ENCODE measurements around the gene ATOX1.

Gene ATOX1

DNA sequence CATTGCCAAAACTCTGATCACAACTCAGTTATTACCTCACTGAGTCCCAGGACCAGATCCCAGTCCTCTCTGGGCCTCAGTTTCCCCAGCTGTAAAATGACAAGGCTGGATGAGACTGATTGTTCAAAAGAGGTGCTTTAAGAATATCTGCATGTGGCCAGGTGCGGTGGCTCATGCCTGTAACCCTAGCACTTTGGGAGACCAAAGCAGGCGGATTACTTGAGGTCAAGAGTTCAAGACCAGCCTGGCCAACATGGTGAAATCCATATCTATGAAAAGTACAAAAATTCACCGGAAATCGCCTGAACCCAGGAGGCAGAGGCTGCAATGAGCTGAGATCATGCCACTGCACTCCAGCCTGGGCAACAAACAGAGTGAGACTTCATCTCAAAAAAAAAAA is 8.3 kb downstream of the ATOX1 start:
- no peak overlapping the region for H3K4me3 ChIP-seq (ENCODE audit: low read depth, low read length)
- in situ Hi-C loops (cut with HindIII; ENCODE audit: low pct_ligation_motif_present, low sequenced_read_pairs) = no loop called here
- no peak overlapping the region for H3K27ac ChIP-seq
- H3K27me3 ChIP-seq (replicated peaks) = no peaks in the 10 kb centered on the region
- TF ChIP-seq, protein P1, sequence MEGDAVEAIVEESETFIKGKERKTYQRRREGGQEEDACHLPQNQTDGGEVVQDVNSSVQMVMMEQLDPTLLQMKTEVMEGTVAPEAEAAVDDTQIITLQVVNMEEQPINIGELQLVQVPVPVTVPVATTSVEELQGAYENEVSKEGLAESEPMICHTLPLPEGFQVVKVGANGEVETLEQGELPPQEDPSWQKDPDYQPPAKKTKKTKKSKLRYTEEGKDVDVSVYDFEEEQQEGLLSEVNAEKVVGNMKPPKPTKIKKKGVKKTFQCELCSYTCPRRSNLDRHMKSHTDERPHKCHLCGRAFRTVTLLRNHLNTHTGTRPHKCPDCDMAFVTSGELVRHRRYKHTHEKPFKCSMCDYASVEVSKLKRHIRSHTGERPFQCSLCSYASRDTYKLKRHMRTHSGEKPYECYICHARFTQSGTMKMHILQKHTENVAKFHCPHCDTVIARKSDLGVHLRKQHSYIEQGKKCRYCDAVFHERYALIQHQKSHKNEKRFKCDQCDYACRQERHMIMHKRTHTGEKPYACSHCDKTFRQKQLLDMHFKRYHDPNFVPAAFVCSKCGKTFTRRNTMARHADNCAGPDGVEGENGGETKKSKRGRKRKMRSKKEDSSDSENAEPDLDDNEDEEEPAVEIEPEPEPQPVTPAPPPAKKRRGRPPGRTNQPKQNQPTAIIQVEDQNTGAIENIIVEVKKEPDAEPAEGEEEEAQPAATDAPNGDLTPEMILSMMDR (IDR thresholded peaks at IDR 0.05; ENCODE audit: low read depth, low read length, missing control alignments) = no peak
- no peak for DNase-seq
- peaks cover 9% of the 10 kb centered on the region for H3K36me3 ChIP-seq (replicated peaks)

DNA sequence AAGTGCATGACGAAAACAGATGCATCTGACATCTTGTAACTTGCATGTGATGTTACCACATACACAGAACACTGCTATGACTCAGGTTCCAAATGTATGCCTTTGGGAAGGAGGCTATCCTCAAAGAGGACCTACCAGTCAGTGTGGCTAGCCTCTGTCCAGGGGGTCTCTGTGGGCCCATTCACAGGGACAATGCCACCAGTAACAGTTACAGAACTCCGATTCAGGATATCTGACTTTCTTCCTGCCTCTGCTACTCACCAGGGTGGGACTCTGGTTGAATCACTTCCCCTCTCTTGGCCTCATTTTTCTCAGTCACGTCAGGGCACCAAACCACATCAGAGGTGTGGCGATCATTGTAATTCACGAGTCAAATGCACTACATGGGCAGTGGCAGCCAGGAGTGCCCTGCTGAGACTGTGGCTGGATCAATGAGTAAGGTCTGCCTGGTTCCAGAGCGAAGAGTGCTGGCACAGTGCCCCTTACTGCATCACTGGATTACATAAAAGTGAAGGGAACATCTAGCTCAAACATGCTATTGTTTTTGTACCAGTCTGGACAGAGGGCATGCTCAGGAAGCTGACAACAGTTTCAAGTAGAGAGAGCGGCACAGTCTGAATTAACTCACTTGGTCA is 13.2 kb downstream of the ATOX1 start:
- DNase-seq = peak; percentile 84
- H3K4me3 ChIP-seq (ENCODE audit: low read depth, low read length) = no peak overlapping the region
- no peaks in the 10 kb centered on the region for H3K27me3 ChIP-seq (replicated peaks)
- in situ Hi-C loops (cut with HindIII; ENCODE audit: low pct_ligation_motif_present, low sequenced_read_pairs) = no loop called here
- H3K36me3 ChIP-seq (replicated peaks) = peaks cover 9% of the 10 kb centered on the region
- TF ChIP-seq, protein P1 (IDR thresholded peaks at IDR 0.05; ENCODE audit: low read depth, low read length, missing control alignments) = peak; percentile 21
- H3K27ac ChIP-seq = peak overlapping the region; percentile 64

DNA sequence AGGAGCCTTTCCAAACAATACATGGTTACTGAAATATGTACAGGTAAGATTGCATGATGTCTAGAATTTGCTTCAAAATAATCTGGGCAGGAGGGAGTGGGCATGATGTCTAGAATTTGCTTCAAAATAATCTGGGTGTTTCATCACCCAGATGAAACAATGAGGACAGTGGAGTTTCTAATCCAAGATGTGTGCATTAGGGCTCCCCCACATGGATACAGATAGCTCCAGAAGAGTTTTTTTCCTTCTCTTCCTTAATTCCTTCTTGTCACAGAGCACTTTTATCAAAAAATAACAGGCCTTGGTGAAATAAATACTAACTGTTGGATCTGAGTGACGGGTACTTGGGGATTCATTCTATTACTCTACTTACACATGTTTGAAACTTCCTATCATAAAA is 14.9 kb downstream of the ATOX1 start:
- Histone ChIP-seq H3K36me3 (replicated peaks) (peaks cover 9% of the 10 kb centered on the region), H3K4me3 (ENCODE audit: low read depth, low read length) (no peak overlapping the region), H3K27me3 (replicated peaks) (no peaks in the 10 kb centered on the region), H3K27ac (peak overlapping the region; percentile 56)
- in situ Hi-C loops (cut with HindIII; ENCODE audit: low pct_ligation_motif_present, low sequenced_read_pairs) = no loop called here
- TF ChIP-seq, protein P1 (IDR thresholded peaks at IDR 0.05; ENCODE audit: low read depth, low read length, missing control alignments) = peak; percentile 16
- DNase-seq = no peak

DNA sequence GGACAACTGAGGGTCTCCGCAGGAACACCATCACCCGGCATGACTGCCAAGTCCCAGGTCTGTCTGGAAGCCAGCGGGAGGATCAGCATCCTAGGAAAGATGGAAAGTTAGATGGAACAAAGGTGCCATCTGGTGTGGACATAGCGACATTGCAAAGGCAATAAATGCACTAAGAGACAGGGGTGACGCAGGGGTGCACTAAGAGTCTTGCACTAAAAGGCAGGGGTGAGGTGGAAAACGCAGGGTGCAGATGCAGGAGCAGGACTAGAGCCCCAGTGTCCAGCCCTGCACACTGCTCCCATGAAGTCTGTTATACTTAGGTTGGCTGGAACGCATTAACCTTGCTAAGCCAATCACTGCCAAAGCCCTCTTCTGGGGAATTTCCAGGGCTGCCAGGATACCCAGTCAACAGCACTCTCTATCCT is 15.5 kb downstream of the ATOX1 start:
- no peak overlapping the region for H3K4me3 ChIP-seq (ENCODE audit: low read depth, low read length)
- H3K27me3 ChIP-seq (replicated peaks) = no peaks in the 10 kb centered on the region
- peak; percentile 67 for DNase-seq
- peak overlapping the region; percentile 99 for H3K27ac ChIP-seq
- in situ Hi-C loops (cut with HindIII; ENCODE audit: low pct_ligation_motif_present, low sequenced_read_pairs) = no loop called here
- TF ChIP-seq, protein P1 (IDR thresholded peaks at IDR 0.05; ENCODE audit: low read depth, low read length, missing control alignments) = peak; percentile 76
- H3K36me3 ChIP-seq (replicated peaks) = peaks cover 9% of the 10 kb centered on the region

DNA sequence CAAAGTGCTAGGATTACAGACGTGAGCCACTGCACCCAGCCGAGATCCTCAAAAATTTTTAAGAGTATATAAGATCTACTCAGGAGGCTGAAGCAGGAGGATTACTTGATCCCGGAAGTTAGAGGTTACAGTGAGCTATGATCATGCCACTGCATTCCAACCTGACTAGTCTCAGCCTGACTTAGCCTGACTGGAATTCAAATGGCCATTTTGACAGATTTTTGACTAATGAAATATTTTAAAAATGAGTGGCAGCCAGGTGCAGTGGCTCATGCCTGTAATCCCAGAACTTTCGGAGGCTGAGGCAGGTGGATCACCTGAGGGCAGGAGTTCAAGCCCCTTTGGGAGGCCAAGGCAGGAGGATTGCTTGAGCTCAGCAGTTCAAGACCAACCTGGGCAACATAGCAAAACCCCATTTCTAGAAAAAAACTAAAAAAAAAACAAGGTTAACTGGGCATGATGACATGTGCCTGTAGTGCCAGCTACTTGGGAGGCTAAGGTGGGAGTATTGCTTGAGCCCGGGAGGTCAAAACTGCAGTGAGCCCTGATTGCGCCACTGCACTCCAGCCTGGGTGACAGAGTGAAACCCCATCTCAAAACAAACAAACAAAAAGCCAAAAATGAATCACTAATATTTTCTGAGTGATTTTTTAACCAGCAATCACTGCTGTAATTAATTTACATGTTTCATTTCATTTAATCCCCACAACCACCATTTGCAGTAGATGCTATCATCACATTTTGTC is 16.6 kb downstream of the ATOX1 start:
- no peak overlapping the region for H3K4me3 ChIP-seq (ENCODE audit: low read depth, low read length)
- DNase-seq = peak; percentile 78
- in situ Hi-C loops (cut with HindIII; ENCODE audit: low pct_ligation_motif_present, low sequenced_read_pairs) = no loop called here
- H3K27me3 ChIP-seq (replicated peaks) = no peaks in the 10 kb centered on the region
- TF ChIP-seq, protein P1 (IDR thresholded peaks at IDR 0.05; ENCODE audit: low read depth, low read length, missing control alignments) = no peak
- H3K27ac ChIP-seq = peak overlapping the region; percentile 99
- H3K36me3 ChIP-seq (replicated peaks) = peaks cover 9% of the 10 kb centered on the region
